Measurements from ENCODE around the gene GALNT10.

DNA sequence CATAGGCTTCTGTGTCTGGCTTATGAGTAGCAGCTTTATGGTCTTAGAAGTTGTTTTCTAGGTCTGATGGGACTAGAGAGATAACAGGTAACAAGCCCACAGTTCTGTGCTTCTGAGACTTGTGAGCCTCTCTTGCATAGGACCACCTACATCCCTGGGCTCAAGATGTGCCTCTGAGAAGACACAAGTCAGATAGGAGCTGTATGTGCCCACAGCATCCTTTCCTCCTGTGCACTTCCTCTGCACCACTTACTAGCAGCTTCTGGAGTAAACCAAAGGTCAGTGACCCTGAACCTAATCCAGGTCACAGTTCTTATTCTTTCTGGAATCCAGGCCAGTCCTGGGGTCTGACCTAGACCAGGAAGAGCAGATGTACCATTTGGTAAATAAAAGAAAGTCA lies 40.0 kb downstream of the GALNT10 start:
- TF ChIP-seq, protein P1, sequence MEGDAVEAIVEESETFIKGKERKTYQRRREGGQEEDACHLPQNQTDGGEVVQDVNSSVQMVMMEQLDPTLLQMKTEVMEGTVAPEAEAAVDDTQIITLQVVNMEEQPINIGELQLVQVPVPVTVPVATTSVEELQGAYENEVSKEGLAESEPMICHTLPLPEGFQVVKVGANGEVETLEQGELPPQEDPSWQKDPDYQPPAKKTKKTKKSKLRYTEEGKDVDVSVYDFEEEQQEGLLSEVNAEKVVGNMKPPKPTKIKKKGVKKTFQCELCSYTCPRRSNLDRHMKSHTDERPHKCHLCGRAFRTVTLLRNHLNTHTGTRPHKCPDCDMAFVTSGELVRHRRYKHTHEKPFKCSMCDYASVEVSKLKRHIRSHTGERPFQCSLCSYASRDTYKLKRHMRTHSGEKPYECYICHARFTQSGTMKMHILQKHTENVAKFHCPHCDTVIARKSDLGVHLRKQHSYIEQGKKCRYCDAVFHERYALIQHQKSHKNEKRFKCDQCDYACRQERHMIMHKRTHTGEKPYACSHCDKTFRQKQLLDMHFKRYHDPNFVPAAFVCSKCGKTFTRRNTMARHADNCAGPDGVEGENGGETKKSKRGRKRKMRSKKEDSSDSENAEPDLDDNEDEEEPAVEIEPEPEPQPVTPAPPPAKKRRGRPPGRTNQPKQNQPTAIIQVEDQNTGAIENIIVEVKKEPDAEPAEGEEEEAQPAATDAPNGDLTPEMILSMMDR (optimal IDR thresholded peaks at IDR 0.05 in 1 of 3, IDR thresholded peaks at IDR 0.05 in 1 of 3, conservative IDR thresholded peaks at IDR 0.05 in 1 of 3; ENCODE audit: extremely low read depth in 1 of 3, insufficient read depth in 2 of 3, low read length in 3 of 3), result no peak
- TF ChIP-seq EZH2 (IDR thresholded peaks at IDR 0.05; ENCODE audit: low read length), result no peak

All from keratinocyte (primary cell).